Muscle of arm (tissue), 12 donors: ENCODE data around the gene NDUFV2. TPM values are rescaled to one million over a fixed set of nuclear protein-coding genes. Genes with fewer than 3 reads are reported as not detected.
"Not testable (repeated sequence)": the region's sequence is repeated elsewhere in the genome, so short reads cannot be mapped to it uniquely, and the experiment has no call there.

Source experiments
- DNase-seq: peaks from one replicate; pipeline ENCODE4 v3.0.0-alpha.2; 2013
- polyA plus RNA-seq, 12 donors: library from polyadenylated mRNA; unstranded; fragments of 120-200 nt; gene quantifications; one replicate each; pipeline ENCODE4 v1.2.1, GENCODE V29; 2013; ENCODE audit not compliant: insufficient read length in 12 of 12

Gene NDUFV2
- polyA plus RNA-seq, 12 donors = 76.1 to 144 (median 123) TPM; not detected in 1

- DNase-seq = no peak
Measured at GRCh38 chr18:9087144-9087543, 15.4 kb upstream of the NDUFV2 start.

- no peak for DNase-seq
Measured at GRCh38 chr18:9088252-9088651, 14.2 kb upstream of the NDUFV2 start.

- not testable (repeated sequence) for DNase-seq
Measured at GRCh38 chr18:9088727-9089126, 13.8 kb upstream of the NDUFV2 start.

GRCh38 chr18:9090578-9090977, 11.9 kb upstream of the NDUFV2 start:
- DNase-seq = no peak

- no peak for DNase-seq
Measured at GRCh38 chr18:9091066-9091476, 11.4 kb upstream of the NDUFV2 start.

- DNase-seq = no peak
Measured at GRCh38 chr18:9092665-9093064, 9.8 kb upstream of the NDUFV2 start.

GRCh38 chr18:9093109-9093508, 9.4 kb upstream of the NDUFV2 start:
- not testable (repeated sequence) for DNase-seq

- DNase-seq = no peak
Measured at GRCh38 chr18:9094307-9095226, 7.9 kb upstream of the NDUFV2 start.

GRCh38 chr18:9095297-9096006, 7.0 kb upstream of the NDUFV2 start:
- DNase-seq = no peak

GRCh38 chr18:9096007-9096371, 6.5 kb upstream of the NDUFV2 start:
- no peak for DNase-seq

GRCh38 chr18:9096685-9097084, 5.8 kb upstream of the NDUFV2 start:
- no peak for DNase-seq

- DNase-seq = no peak
Measured at GRCh38 chr18:9097349-9097748, 5.2 kb upstream of the NDUFV2 start.

GRCh38 chr18:9100796-9101195, 1.7 kb upstream of the NDUFV2 start:
- no peak for DNase-seq

GRCh38 chr18:9101730-9102507, 580 bp upstream of the NDUFV2 start:
- no peak for DNase-seq

GRCh38 chr18:9103376-9103873, 926 bp downstream of the NDUFV2 start:
- peak; percentile 29 for DNase-seq

GRCh38 chr18:9104244-9104901, 1.9 kb downstream of the NDUFV2 start:
- no peak for DNase-seq

GRCh38 chr18:9105420-9105819, 2.9 kb downstream of the NDUFV2 start:
- no peak for DNase-seq

GRCh38 chr18:9106094-9106493, 3.6 kb downstream of the NDUFV2 start:
- DNase-seq = no peak

GRCh38 chr18:9106800-9107584, 4.5 kb downstream of the NDUFV2 start:
- DNase-seq = no peak

- no peak for DNase-seq
Measured at GRCh38 chr18:9108911-9109310, 6.4 kb downstream of the NDUFV2 start.

- no peak for DNase-seq
Measured at GRCh38 chr18:9109523-9109922, 7.0 kb downstream of the NDUFV2 start.
